Skeletal muscle satellite cell (primary cell): ENCODE data around the gene SGSH.
"Not testable (repeated sequence)": the region's sequence is repeated elsewhere in the genome, so short reads cannot be mapped to it uniquely, and the experiment has no call there.

Experiments used
- H3K27me3 ChIP-seq: 2 replicates; pipeline ENCODE4 v1.7.0; 2013; ENCODE audit warnings: low read length; ENCODE audit not compliant: control insufficient read depth, insufficient read depth
- H3K36me3 ChIP-seq: 2 replicates; pipeline ENCODE4 v1.7.0; 2013; ENCODE audit warnings: mild to moderate bottlenecking, control low read depth, low read length; ENCODE audit not compliant: insufficient read depth
- H3K4me1 ChIP-seq: 2 replicates; pipeline ENCODE4 v1.7.0; 2013; ENCODE audit warnings: low read length; ENCODE audit not compliant: control insufficient read depth, insufficient read depth
- H3K4me2 ChIP-seq: 2 replicates; pipeline ENCODE4 v1.7.0; 2013; ENCODE audit warnings: mild to moderate bottlenecking, low read length
- H3K4me3 ChIP-seq: 2 replicates; pipeline ENCODE4 v1.7.0; 2013; ENCODE audit warnings: low read length
- H3K9ac ChIP-seq: 2 replicates; pipeline ENCODE4 v1.7.0; 2013; ENCODE audit warnings: mild to moderate bottlenecking, low read depth, low read length, moderate library complexity
- H3K9me3 ChIP-seq: replicated peaks from 2 replicates; pipeline ENCODE4 v1.7.0; 2013; ENCODE audit warnings: mild to moderate bottlenecking, control low read depth, low read length

Gene SGSH

GRCh38 chr17:80201446-80201845 lies 18.7 kb downstream of the SGSH start:
- Histone ChIP-seq H3K27me3 (no peaks in the 10 kb centered on the region), H3K4me1 (no peaks in the 10 kb centered on the region), H3K4me3 (no peak overlapping the region), H3K4me2 (no peak overlapping the region), H3K9ac (no peak overlapping the region), H3K36me3 (no peaks in the 10 kb centered on the region), H3K9me3 (no peaks in the 10 kb centered on the region)

- not testable (repeated sequence) for H3K4me1 ChIP-seq, H3K36me3 ChIP-seq, H3K9me3 ChIP-seq, H3K27me3 ChIP-seq, H3K9ac ChIP-seq, H3K4me2 ChIP-seq, H3K4me3 ChIP-seq
Observed at GRCh38 chr17:80199295-80199694, 20.8 kb downstream of the SGSH start.

- Histone ChIP-seq H3K4me1 (no peaks in the 10 kb centered on the region), H3K4me2 (no peak overlapping the region), H3K9me3 (no peaks in the 10 kb centered on the region), H3K27me3 (peaks cover 6% of the 10 kb centered on the region), H3K4me3 (no peak overlapping the region), H3K36me3 (no peaks in the 10 kb centered on the region), H3K9ac (no peak overlapping the region)
Observed at GRCh38 chr17:80198144-80198661, 21.9 kb downstream of the SGSH start.

- Histone ChIP-seq H3K36me3 (no peaks in the 10 kb centered on the region), H3K9ac (no peak overlapping the region)
Observed at GRCh38 chr17:80196652-80197051, 23.5 kb downstream of the SGSH start.

GRCh38 chr17:80195671-80196529 lies 24.2 kb downstream of the SGSH start:
- Histone ChIP-seq H3K9ac (no peak overlapping the region), H3K27me3 (peaks cover 18% of the 10 kb centered on the region), H3K4me2 (no peak overlapping the region), H3K4me3 (no peak overlapping the region), H3K4me1 (peaks cover 8% of the 10 kb centered on the region), H3K36me3 (no peaks in the 10 kb centered on the region), H3K9me3 (no peaks in the 10 kb centered on the region)

More at GRCh38 chr17:80196652-80197051, 23.5 kb downstream of the SGSH start:
- no peak overlapping the region for H3K4me2 ChIP-seq
- no peaks in the 10 kb centered on the region for H3K9me3 ChIP-seq
- peaks cover 13% of the 10 kb centered on the region for H3K27me3 ChIP-seq
- peaks cover 8% of the 10 kb centered on the region for H3K4me1 ChIP-seq
- H3K4me3 ChIP-seq: no peak overlapping the region

GRCh38 chr17:80195141-80195540 lies 25.0 kb downstream of the SGSH start:
- H3K4me2 ChIP-seq: no peak overlapping the region
- no peak overlapping the region for H3K4me3 ChIP-seq
- H3K27me3 ChIP-seq: peaks cover 18% of the 10 kb centered on the region
- no peak overlapping the region for H3K9ac ChIP-seq
- H3K4me1 ChIP-seq: peaks cover 8% of the 10 kb centered on the region
- no peaks in the 10 kb centered on the region for H3K36me3 ChIP-seq
- no peaks in the 10 kb centered on the region for H3K9me3 ChIP-seq

GRCh38 chr17:80191865-80192661 lies 28.1 kb downstream of the SGSH start:
- H3K36me3 ChIP-seq: no peaks in the 10 kb centered on the region
- H3K9me3 ChIP-seq: no peaks in the 10 kb centered on the region
- H3K4me1 ChIP-seq: peaks cover 17% of the 10 kb centered on the region
- H3K4me3 ChIP-seq: no peak overlapping the region
- H3K9ac ChIP-seq: no peak overlapping the region
- H3K4me2 ChIP-seq: peak overlapping the region; percentile 66
- H3K27me3 ChIP-seq: peaks cover 18% of the 10 kb centered on the region

GRCh38 chr17:80191192-80191591 lies 28.9 kb downstream of the SGSH start:
- Histone ChIP-seq H3K9me3 (no peaks in the 10 kb centered on the region), H3K36me3 (no peaks in the 10 kb centered on the region), H3K4me1 (peaks cover 20% of the 10 kb centered on the region), H3K4me3 (no peak overlapping the region), H3K9ac (no peak overlapping the region), H3K27me3 (peaks cover 18% of the 10 kb centered on the region), H3K4me2 (no peak overlapping the region)

- H3K9me3 ChIP-seq: no peaks in the 10 kb centered on the region
- no peaks in the 10 kb centered on the region for H3K36me3 ChIP-seq
- H3K4me2 ChIP-seq: no peak overlapping the region
- peaks cover 20% of the 10 kb centered on the region for H3K4me1 ChIP-seq
- peaks cover 18% of the 10 kb centered on the region for H3K27me3 ChIP-seq
- no peak overlapping the region for H3K9ac ChIP-seq
- no peak overlapping the region for H3K4me3 ChIP-seq
Observed at GRCh38 chr17:80190716-80191115, 29.4 kb downstream of the SGSH start.

- no peak overlapping the region for H3K4me2 ChIP-seq
- no peak overlapping the region for H3K9ac ChIP-seq
- peaks cover 20% of the 10 kb centered on the region for H3K4me1 ChIP-seq
- H3K4me3 ChIP-seq: no peak overlapping the region
- peaks cover 18% of the 10 kb centered on the region for H3K27me3 ChIP-seq
- H3K9me3 ChIP-seq: no peaks in the 10 kb centered on the region
- H3K36me3 ChIP-seq: no peaks in the 10 kb centered on the region
Observed at GRCh38 chr17:80189611-80190010, 30.5 kb downstream of the SGSH start.

- peak overlapping the region; percentile 40 for H3K4me3 ChIP-seq
- H3K36me3 ChIP-seq: no peaks in the 10 kb centered on the region
- H3K27me3 ChIP-seq: peaks cover 18% of the 10 kb centered on the region
- H3K4me2 ChIP-seq: peak overlapping the region; percentile 75
- no peak overlapping the region for H3K9ac ChIP-seq
- peaks cover 20% of the 10 kb centered on the region for H3K4me1 ChIP-seq
- H3K9me3 ChIP-seq: no peaks in the 10 kb centered on the region
Observed at GRCh38 chr17:80187515-80187941, 32.6 kb downstream of the SGSH start.
